CD4-positive, alpha-beta T cell (primary cell): ENCODE data around the gene FYB1. TPM values are rescaled to one million over a fixed set of nuclear protein-coding genes. Genes with fewer than 3 reads are reported as not detected.

Experiments used
- ATAC-seq: fragments of 200-7000 bp; cut with Tn5 transposase; one replicate; pipeline ENCODE4 v1.10.0; 2022; ENCODE audit warnings: mild to moderate bottlenecking; ENCODE audit not compliant: poor library complexity
- CTCF ChIA-PET: fragments of 350-600 bp; sonication (Branson Sonifier 250); formaldehyde crosslinking; loops from one replicate; lab custom pipeline; 2021; ENCODE audit warnings: antibody characterized with exemption, inconsistent platforms; lab: Charles Lee
- POLR2A ChIA-PET: fragments of 350-600 bp; sonication (Branson Sonifier 250); formaldehyde crosslinking; loops from one replicate; lab custom pipeline; 2021; ENCODE audit warnings: antibody characterized with exemption, inconsistent platforms; lab: Charles Lee
- DNase-seq, 14 experiments: peaks; one replicate each; pipeline ENCODE4 v3.0.0-alpha.2; 2013 to 2020; ENCODE audit warnings: mixed read lengths in 2 of 14
- H3K27ac ChIP-seq, 2 donors: one replicate each; pipeline versions ENCODE4 v1.5.1 to v1.7.0; 2013; ENCODE audit warnings: low read length in 2 of 2, low read depth in 1 of 2, mild to moderate bottlenecking in 1 of 2
- H3K27me3 ChIP-seq, 2 experiments: 1 replicate in 1 of 2; 2 replicates in 1 of 2; pipeline versions ENCODE4 v1.6.1 to v1.7.0; 2013; ENCODE audit warnings: low read length in 2 of 2, control low read depth in 1 of 2, mild to moderate bottlenecking in 1 of 2, moderate library complexity in 1 of 2; ENCODE audit not compliant: insufficient read depth in 2 of 2, control insufficient read depth in 1 of 2
- H3K36me3 ChIP-seq: one replicate; pipeline ENCODE4 v1.6.1; 2013; ENCODE audit warnings: low read length, control low read depth; ENCODE audit not compliant: insufficient read depth
- H3K4me1 ChIP-seq: one replicate; pipeline ENCODE4 v1.6.1; 2013; ENCODE audit warnings: low read length, control low read depth; ENCODE audit not compliant: insufficient read depth
- H3K4me3 ChIP-seq: one replicate; pipeline ENCODE4 v1.5.1; 2013; ENCODE audit warnings: mild to moderate bottlenecking, low read length, moderate library complexity
- H3K9me3 ChIP-seq, 2 experiments: 1 replicate in 1 of 2; 2 replicates in 1 of 2; pipeline versions ENCODE4 v1.6.1 to v1.7.0; 2013; ENCODE audit warnings: low read length in 2 of 2, mild to moderate bottlenecking in 2 of 2, control low read depth in 1 of 2, moderate library complexity in 1 of 2; ENCODE audit not compliant: control insufficient read depth in 1 of 2, insufficient read depth in 1 of 2
- H3K27ac Mint-ChIP-seq: one replicate; pipeline ENCODE4 v1.8.0; 2020; ENCODE audit warnings: mixed read lengths
- H3K27me3 Mint-ChIP-seq: one replicate; pipeline ENCODE4 v1.8.0; 2021; ENCODE audit warnings: mixed read lengths
- H3K36me3 Mint-ChIP-seq: one replicate; pipeline ENCODE4 v1.8.0; 2021; ENCODE audit warnings: low read depth, mixed read lengths
- H3K4me1 Mint-ChIP-seq: one replicate; pipeline ENCODE4 v1.8.0; 2021; ENCODE audit warnings: low read depth, mixed read lengths
- H3K4me3 Mint-ChIP-seq: one replicate; pipeline ENCODE4 v1.8.0; 2020; ENCODE audit warnings: mild to moderate bottlenecking, mixed read lengths
- H3K9me3 Mint-ChIP-seq: one replicate; pipeline ENCODE4 v1.8.0; 2020; ENCODE audit warnings: mixed read lengths
- intact Hi-C, 2 experiments: fragments of 100-400 bp; cut with DNase I in 1 of 2; cut with micrococcal nuclease in 1 of 2; formaldehyde crosslinking; loops; one replicate each; pipeline versions ENCODE4 v1.15.1 to v1.9.0; 2023 to 2025; cut with DNase I, micrococcal nuclease
- total RNA-seq, 174 experiments: library from RNA in 2 of 174; stranded (reverse) in 2 of 174; gene quantifications; one replicate each; pipeline ENCODE4 v1.2.3 and lab custom pipeline; 2021 to 2026
- TF ChIP-seq, protein P1 (sequence below): fragments of 200-600 bp; IDR thresholded peaks from one replicate; pipeline ENCODE4 v1.8.0; 2022; ENCODE audit warnings: antibody characterized with exemption, mild to moderate bottlenecking

The FYB1 gene
- total RNA-seq, 2 experiments from 2014 or later = 478 to 497 TPM

DNA sequence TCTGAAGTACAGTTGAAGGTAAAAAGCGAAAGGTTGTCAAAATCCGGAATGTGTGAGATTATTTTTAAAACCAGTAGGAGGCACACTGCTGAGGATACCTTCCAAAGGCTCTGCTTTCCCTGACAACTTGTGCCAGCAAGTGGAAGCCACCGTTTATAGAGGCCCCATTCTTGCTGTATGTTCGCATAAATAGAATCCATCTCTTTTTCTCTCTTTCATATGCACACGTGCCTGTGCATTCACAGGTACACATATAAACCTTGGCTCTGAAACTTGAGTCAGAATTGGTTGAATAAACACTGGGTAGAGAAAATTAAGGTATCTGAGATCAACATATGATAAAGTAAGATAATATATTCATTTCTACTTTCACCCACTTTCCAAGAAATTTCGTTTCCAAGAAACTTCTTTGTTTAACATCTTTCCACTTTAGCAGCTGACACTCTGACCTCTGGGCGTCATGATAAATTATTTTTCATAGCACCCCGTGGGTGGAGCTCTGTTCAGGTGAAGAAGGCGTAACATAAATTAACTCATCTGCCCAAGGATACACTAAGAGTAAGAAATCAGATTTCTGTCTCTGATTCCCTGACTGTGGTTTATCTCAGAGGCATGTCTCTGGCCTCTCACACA lies 81.4 kb downstream of the FYB1 start:
- Mint-ChIP-seq H3K9me3 (no peaks in the 10 kb centered on the region), H3K4me1 (peaks cover 43% of the 10 kb centered on the region), H3K4me3 (no peak overlapping the region), H3K27me3 (no peaks in the 10 kb centered on the region), H3K36me3 (peaks cover 54% of the 10 kb centered on the region), H3K27ac (peak overlapping the region; percentile 73)
- no peak overlapping the region for H3K4me3 ChIP-seq
- H3K36me3 ChIP-seq = peaks cover 95% of the 10 kb centered on the region
- CTCF ChIA-PET = interaction anchor here (0.7 to 1.3 kb wide), 4 partner anchors 58 to 145 kb away, joined by 3 to 5 read pairs (median 3); partner anchors contain the start of gene FYB1
- intact Hi-C loops = loop anchor here in 1 of 2 experiments (1.0 kb wide), 1 partner anchor 145 kb away; no protein-coding TSS in a partner anchor
- H3K9me3 ChIP-seq = no peaks in the 10 kb centered on the region
- TF ChIP-seq, protein P1, sequence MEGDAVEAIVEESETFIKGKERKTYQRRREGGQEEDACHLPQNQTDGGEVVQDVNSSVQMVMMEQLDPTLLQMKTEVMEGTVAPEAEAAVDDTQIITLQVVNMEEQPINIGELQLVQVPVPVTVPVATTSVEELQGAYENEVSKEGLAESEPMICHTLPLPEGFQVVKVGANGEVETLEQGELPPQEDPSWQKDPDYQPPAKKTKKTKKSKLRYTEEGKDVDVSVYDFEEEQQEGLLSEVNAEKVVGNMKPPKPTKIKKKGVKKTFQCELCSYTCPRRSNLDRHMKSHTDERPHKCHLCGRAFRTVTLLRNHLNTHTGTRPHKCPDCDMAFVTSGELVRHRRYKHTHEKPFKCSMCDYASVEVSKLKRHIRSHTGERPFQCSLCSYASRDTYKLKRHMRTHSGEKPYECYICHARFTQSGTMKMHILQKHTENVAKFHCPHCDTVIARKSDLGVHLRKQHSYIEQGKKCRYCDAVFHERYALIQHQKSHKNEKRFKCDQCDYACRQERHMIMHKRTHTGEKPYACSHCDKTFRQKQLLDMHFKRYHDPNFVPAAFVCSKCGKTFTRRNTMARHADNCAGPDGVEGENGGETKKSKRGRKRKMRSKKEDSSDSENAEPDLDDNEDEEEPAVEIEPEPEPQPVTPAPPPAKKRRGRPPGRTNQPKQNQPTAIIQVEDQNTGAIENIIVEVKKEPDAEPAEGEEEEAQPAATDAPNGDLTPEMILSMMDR = peak; percentile 39
- POLR2A ChIA-PET = no interaction called here
- peak overlapping the region in 1 of 2 donors; percentile 30 for H3K27ac ChIP-seq
- DNase-seq (peak in 2 of 14 experiments; percentile 51 to 55), ATAC-seq (peak; percentile 55)
- H3K4me1 ChIP-seq = no peaks in the 10 kb centered on the region
- no peaks in the 10 kb centered on the region for H3K27me3 ChIP-seq

DNA sequence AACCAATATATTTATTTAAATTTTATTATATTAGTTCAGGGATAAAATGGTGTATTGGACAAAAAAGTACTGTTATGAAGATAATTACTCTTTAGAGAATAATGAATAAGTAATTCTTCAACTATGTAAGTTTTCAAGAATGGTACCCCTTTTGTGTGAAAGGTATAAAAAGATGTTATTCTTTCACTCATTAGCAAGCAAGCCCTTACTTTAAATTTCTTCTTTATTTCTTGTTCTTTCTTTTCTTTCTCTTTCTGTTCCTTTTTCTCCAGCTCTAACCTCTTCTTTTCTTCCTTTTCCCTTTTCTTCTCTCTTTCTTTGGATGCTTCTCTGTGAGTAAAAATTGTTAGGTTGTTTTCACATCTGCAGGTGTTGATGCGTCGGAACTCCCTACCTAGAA lies 82.0 kb downstream of the FYB1 start:
- Histone ChIP-seq H3K4me3 (no peak overlapping the region), H3K27me3 (no peaks in the 10 kb centered on the region), H3K27ac (peak overlapping the region in 1 of 2 donors; percentile 30), H3K36me3 (peaks cover 95% of the 10 kb centered on the region), H3K4me1 (no peaks in the 10 kb centered on the region), H3K9me3 (no peaks in the 10 kb centered on the region)
- DNase-seq = no peak
- TF ChIP-seq, protein P1 = no peak
- ATAC-seq = no peak
- H3K36me3 Mint-ChIP-seq = peaks cover 60% of the 10 kb centered on the region
- H3K27ac Mint-ChIP-seq = peak overlapping the region; percentile 73
- peaks cover 47% of the 10 kb centered on the region for H3K4me1 Mint-ChIP-seq
- no peaks in the 10 kb centered on the region for H3K9me3 Mint-ChIP-seq
- no peaks in the 10 kb centered on the region for H3K27me3 Mint-ChIP-seq
- H3K4me3 Mint-ChIP-seq = no peak overlapping the region
- CTCF ChIA-PET = interaction anchor here (1.3 kb wide), 2 partner anchors 80 to 82 kb away, joined by 3 to 5 read pairs; partner anchors contain the start of gene FYB1
- intact Hi-C loops = loop anchor here in 1 of 2 experiments (1.0 kb wide), 1 partner anchor 146 kb away; no protein-coding TSS in a partner anchor
- POLR2A ChIA-PET = no interaction called here

DNA sequence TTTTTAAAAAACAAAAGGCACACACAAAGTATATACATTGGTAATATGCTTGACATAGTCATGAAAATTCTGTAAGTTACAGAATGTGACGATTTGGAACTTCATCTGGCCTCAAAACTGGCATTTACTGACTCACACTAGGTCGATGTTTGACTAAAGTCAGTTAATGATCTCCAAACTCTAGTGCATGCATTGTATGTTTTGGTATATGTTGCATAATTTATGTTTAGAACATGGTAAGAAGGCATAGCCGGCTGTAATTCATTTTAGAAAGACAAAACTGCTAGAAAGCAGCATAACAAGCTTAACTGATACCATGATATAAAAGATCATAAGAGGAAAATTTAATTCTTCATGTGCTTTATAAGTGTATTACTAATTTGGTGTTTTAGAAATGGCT lies 86.6 kb downstream of the FYB1 start:
- peaks cover 99% of the 10 kb centered on the region for H3K36me3 ChIP-seq
- H3K4me1 Mint-ChIP-seq = peaks cover 80% of the 10 kb centered on the region
- TF ChIP-seq, protein P1 = no peak
- no peaks in the 10 kb centered on the region for H3K9me3 Mint-ChIP-seq
- DNase-seq (no peak), ATAC-seq (no peak)
- no peak overlapping the region for H3K4me3 Mint-ChIP-seq
- peaks cover 3% of the 10 kb centered on the region for H3K4me1 ChIP-seq
- POLR2A ChIA-PET = interaction anchor here (1.4 kb wide), 1 partner anchor 12 kb away, joined by 3 read pairs; no protein-coding TSS in a partner anchor
- H3K36me3 Mint-ChIP-seq = peaks cover 92% of the 10 kb centered on the region
- H3K27me3 Mint-ChIP-seq = no peaks in the 10 kb centered on the region
- intact Hi-C loops = loop anchor here in 1 of 2 experiments (5.0 kb wide), 1 partner anchor 185 kb away; no protein-coding TSS in a partner anchor
- H3K9me3 ChIP-seq = no peaks in the 10 kb centered on the region
- no peaks in the 10 kb centered on the region for H3K27me3 ChIP-seq
- CTCF ChIA-PET = no interaction called here
- H3K27ac ChIP-seq = no peak overlapping the region
- peak overlapping the region; percentile 72 for H3K27ac Mint-ChIP-seq
- no peak overlapping the region for H3K4me3 ChIP-seq
